GM18873 (cell line): Measurements from ENCODE around the gene KCNN3.

ENCODE experiments used
- ATAC-seq: cut with Tn5 transposase; IDR thresholded peaks from one replicate; pipeline ENCODE4 v1.9.1; 2021; ENCODE audit warnings: mild to moderate bottlenecking, moderate library complexity, moderate number of reproducible peaks; ENCODE audit not compliant: unreplicated experiment, low FRiP score

KCNN3 gene

DNA sequence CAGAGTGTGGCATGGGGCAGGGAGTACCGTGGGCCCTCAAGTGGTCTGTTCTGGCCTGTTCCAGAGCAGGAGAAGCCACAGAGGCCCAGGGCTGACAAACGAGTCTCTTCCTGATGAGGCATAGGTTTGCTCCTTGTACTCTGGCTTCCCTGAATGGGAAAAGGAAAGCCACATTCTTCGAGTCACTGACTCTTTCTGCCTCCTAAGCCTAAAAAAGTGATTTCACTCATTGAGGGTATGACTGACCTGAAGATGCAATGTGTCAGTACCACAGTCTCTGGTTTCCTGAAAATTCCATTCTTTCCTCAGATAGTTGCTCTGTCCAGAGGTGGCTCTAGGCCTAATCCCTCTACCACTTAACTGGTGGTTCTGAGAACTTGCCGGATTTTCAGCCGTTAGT lies 92.3 kb downstream of the KCNN3 start:
- ATAC-seq, result no peak

GRCh38 chr1:154777154-154777553 lies 92.9 kb downstream of the KCNN3 start:
- ATAC-seq, result no peak

GRCh38 chr1:154775621-154776605 lies 94.2 kb downstream of the KCNN3 start:
- no peak for ATAC-seq

- ATAC-seq, result no peak
Observed at GRCh38 chr1:154774175-154774855, 95.8 kb downstream of the KCNN3 start.

DNA sequence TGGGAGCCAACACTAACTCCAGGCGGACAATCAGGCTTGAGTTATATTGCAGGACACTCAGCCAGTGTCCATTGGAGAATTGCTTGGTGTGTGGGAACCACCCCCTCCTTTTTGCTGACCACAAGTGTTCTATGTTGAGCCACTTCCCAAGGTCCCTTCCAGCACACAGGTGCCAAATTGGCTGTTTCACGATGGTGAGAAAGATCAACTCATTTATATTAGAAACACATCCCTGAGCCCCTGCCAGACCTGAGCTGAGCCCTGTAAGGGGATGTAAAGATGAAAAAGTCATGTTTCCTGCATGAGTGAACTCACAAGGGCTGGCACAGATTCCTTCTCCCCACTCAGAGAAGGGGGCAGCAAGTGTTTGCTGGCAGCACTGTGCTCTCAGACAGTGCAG lies 96.5 kb downstream of the KCNN3 start:
- ATAC-seq, result no peak

DNA sequence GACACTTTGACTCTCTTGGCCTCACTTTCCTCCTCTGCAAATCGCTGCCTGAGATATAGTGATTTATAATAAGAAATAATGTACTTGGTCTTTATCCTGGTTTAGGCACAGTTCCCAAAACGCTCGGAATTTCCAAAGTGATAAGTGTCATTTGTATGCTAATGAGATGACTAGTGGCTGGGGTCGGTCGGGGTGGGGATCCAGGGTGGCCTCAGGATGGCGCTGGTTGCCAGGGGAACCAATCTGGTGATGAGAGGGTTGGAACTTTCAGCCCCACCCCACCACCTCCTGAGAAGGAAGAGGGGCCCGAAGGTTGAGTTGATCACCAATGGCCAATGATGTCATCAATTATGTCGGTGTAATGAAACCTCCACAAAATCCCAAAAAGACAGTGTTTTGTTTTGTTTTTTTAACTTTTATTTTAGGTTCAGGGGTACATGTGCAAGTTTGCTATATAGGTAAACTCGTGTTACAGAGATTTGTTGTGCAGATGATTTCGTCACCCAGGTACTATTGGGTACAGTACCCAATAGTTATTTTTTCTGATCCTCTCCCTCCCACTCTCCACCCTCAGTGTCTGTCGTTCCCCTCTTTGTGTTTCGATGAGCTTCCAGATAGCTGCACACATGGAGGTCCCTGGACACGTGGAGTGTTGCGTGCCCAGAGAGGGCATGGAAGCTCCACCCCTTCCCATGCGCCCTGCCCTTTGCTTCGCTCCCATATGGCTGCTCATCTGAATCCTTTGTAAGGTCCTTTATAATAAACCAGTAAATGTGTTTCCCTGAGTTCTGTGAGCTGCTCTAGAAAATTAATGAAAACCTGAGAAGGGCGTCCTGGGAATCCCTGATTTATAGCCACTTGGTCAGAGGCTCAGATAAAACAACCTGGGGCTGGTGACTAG lies 97.2 kb downstream of the KCNN3 start:
- ATAC-seq, result no peak

GRCh38 chr1:154772056-154772455 lies 98.0 kb downstream of the KCNN3 start:
- ATAC-seq, result no peak

GRCh38 chr1:154770897-154771594 lies 99.0 kb downstream of the KCNN3 start:
- no peak for ATAC-seq

GRCh38 chr1:154769193-154769895 lies 100.7 kb downstream of the KCNN3 start:
- no peak for ATAC-seq

DNA sequence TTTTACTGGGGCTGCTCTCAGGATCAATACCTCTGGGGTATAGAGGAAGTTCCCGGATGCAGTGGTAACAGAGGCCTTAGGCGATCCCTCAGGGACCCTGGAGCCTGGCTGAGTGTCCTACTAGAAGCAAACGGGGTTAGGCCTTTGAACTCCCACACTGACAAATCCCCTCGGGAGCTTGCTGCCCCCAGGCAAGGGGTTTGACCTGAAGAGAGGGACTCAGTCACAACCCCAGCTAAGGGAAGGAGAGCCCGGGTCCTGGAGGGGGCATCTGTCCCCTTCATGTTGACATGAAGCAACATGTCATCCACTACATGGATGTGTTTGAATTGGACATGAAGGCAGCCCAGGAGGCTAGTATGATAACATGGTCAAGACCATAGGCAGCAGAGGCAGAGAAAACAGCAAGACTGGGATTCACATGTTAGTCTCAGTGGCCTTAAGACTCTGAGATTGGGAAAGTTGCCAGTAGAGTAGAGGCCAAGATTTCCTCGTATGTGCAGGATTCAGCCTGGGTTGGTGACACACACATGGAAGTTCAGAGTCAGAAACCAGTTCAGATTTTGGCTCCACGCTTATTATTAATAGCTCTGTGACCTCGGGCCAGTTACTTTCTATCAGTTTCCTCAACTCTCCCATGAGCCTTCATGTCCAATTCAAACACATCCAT lies 101.5 kb downstream of the KCNN3 start:
- no peak for ATAC-seq

GRCh38 chr1:154767315-154768240 lies 102.5 kb downstream of the KCNN3 start:
- ATAC-seq, result no peak

GRCh38 chr1:154765970-154766369 lies 104.1 kb downstream of the KCNN3 start:
- ATAC-seq, result no peak

DNA sequence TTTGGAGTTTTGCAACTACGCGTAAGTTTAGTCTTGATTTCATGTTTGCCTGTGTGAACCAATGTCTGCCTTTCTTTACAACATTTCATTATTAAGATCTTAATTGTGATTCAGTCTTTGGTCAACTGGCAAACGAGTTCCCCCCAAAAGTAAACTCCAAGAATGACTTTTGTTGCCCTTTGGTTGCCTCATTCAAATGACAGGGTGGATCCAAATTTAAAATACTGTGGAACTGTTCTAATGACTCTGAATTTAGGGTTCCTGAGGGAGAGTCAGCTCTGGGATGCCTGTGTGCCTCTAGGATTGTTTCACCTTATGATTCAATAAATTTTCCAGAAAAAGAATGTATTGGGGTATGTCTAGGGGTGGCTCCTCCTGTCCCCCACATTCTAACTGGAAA lies 105.3 kb downstream of the KCNN3 start:
- ATAC-seq, result no peak

- no peak for ATAC-seq
Observed at GRCh38 chr1:154764181-154764580, 105.9 kb downstream of the KCNN3 start.

DNA sequence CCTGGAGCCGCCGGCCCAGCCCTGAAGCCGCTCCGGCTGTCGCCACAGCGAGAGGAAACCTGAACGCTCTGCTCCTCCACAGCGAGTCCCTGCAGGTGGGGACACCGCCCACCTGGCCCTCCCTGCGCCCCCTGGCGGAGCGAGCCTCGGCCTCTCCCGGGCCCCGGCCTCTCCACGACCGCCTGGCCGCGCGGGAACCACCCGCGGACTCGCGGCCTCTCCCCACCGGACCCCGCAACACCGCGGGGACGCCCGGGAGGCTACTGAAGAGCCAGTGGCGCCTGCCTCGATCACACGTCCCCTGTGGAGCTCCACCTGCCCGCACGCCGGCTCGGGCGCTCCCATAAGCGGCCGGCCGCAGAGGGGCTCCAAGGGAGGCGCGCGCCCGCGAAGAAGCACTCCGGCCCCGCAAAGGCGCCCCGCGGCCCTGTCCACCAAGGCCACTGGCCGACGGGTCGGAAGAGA lies 109.6 kb downstream of the KCNN3 start:
- ATAC-seq, result no peak

DNA sequence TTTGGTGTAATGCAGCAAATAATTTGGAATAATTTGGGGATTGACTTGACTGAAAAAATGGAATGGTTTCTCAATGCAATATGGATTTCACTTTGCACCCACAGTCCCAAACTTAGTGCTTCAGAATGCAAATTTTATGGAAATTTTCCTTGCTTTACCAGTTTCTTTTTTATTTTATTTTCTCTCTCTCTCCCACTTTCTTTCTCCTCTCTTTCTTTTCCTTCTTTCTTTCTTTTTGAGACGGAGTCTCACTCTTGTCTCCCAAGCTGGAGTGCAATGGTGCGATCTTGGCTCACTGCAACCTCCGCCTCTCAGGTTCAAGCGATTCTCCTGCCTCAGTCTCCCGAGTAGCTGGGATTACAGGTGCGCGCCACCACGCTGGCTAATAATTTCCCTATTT lies 110.3 kb downstream of the KCNN3 start:
- ATAC-seq, result no peak

GRCh38 chr1:154759196-154759595 lies 110.9 kb downstream of the KCNN3 start:
- no peak for ATAC-seq

- ATAC-seq, result no peak
Observed at GRCh38 chr1:154758346-154758745, 111.7 kb downstream of the KCNN3 start.
